HepG2 (cell line): Measurements from ENCODE around the gene UGCG. TPM values are rescaled to one million over a fixed set of nuclear protein-coding genes. Genes with fewer than 3 reads are reported as not detected.
A peak's percentile ranks its signal among the peaks of the same experiment; 100 is the strongest.

Source experiments
- ARNTL ChIP-seq: sonication (generic); formaldehyde crosslinking; IDR thresholded peaks from 2 replicates; pipeline ENCODE4 v1.4.0; 2020; ENCODE audit warnings: mild to moderate bottlenecking, missing genetic modification reagents
- DNMT3B ChIP-seq: conservative IDR thresholded peaks from 2 replicates; pipeline ENCODE4 v1.6.1; 2016; ENCODE audit warnings: missing biosample characterization, control low read depth
- ETS1 ChIP-seq: sonication (generic); formaldehyde crosslinking; IDR thresholded peaks from 2 replicates; pipeline ENCODE4 v1.4.0; 2020; ENCODE audit warnings: missing genetic modification reagents
- FUBP1 ChIP-seq: sonication (generic); formaldehyde crosslinking; IDR thresholded peaks from 2 replicates; pipeline ENCODE4 v1.5.1; 2020; ENCODE audit warnings: missing genetic modification reagents, mild to moderate bottlenecking, borderline replicate concordance
- IRF9 ChIP-seq: sonication (generic); formaldehyde crosslinking; IDR thresholded peaks from 2 replicates; pipeline ENCODE4 v1.8.0; 2022; ENCODE audit warnings: missing genetic modification reagents, mild to moderate bottlenecking, borderline replicate concordance
- NFE2L2 ChIP-seq: fragments of 150-350 bp; IDR thresholded peaks from 2 replicates; pipeline ENCODE4 v1.6.1; 2014; ENCODE audit warnings: low read length
- NR3C1 ChIP-seq: sonication (generic); formaldehyde crosslinking; IDR thresholded peaks from 2 replicates; pipeline ENCODE4 v1.4.0; 2020; ENCODE audit warnings: missing genetic modification reagents
- REXO4 ChIP-seq: sonication (generic); formaldehyde crosslinking; IDR thresholded peaks from 2 replicates; pipeline ENCODE4 v1.8.0; 2022; ENCODE audit warnings: missing genetic modification reagents, mild to moderate bottlenecking, borderline replicate concordance
- SIX1 ChIP-seq: sonication (generic); formaldehyde crosslinking; IDR thresholded peaks from 2 replicates; pipeline ENCODE4 v1.4.0; 2020; ENCODE audit warnings: missing genetic modification reagents, borderline replicate concordance
- SIX4 ChIP-seq: sonication (generic); formaldehyde crosslinking; IDR thresholded peaks from 2 replicates; pipeline ENCODE4 v1.4.0; 2020; ENCODE audit warnings: missing genetic modification reagents
- SRY ChIP-seq: sonication (generic); formaldehyde crosslinking; IDR thresholded peaks from 2 replicates; pipeline ENCODE4 v1.8.0; 2022; ENCODE audit warnings: mild to moderate bottlenecking, missing genetic modification reagents
- ZFP82 ChIP-seq: sonication (generic); formaldehyde crosslinking; IDR thresholded peaks from 2 replicates; pipeline ENCODE4 v1.5.1; 2020; ENCODE audit warnings: mild to moderate bottlenecking, missing genetic modification reagents, borderline replicate concordance
- ZKSCAN8 ChIP-seq: IDR thresholded peaks from 2 replicates; pipeline ENCODE4 v1.6.1; 2016; ENCODE audit warnings: borderline replicate concordance, missing genetic modification reagents, missing compliant biosample characterization
- ZNF558 ChIP-seq: sonication (generic); formaldehyde crosslinking; IDR thresholded peaks from 2 replicates; pipeline ENCODE4 v1.9.0; 2022; ENCODE audit warnings: mild to moderate bottlenecking, missing genetic modification reagents, borderline replicate concordance
- ZNF574 ChIP-seq: sonication (generic); formaldehyde crosslinking; IDR thresholded peaks from 2 replicates; pipeline ENCODE4 v1.4.0; 2020; ENCODE audit warnings: missing genetic modification reagents
- ZNF639 ChIP-seq: conservative IDR thresholded peaks from 2 replicates; pipeline ENCODE4 v1.6.1; 2018; ENCODE audit warnings: missing genetic modification reagents
- ZNF710 ChIP-seq: sonication (generic); formaldehyde crosslinking; IDR thresholded peaks from 2 replicates; pipeline ENCODE4 v1.5.0; 2020; ENCODE audit warnings: mild to moderate bottlenecking, missing genetic modification reagents, borderline replicate concordance
- polyA plus RNA-seq, 8 experiments: library from polyadenylated mRNA; depleted of rRNA in 3 of 8; stranded (reverse) in 7 of 8; unstranded in 1 of 8; fragments of >200 nt; fragmentation: Illumina TruSeq in 4 of 8; extraction: Trizol in 4 of 8; gene quantifications; 2 replicates each; pipeline versions ENCODE4 v1.2.1 to v1.2.3, GENCODE V29; 2011 to 2016; ENCODE audit warnings: low read depth in 4 of 8, missing spikeins in 1 of 8, mixed read lengths in 1 of 8; ENCODE audit not compliant: insufficient read depth in 1 of 8
- total RNA-seq, 5 experiments: library from RNA; depleted of rRNA; stranded (reverse); fragments of >200 nt; fragmentation: Illumina TruSeq; extraction: Trizol; gene quantifications; 2 replicates each; pipeline ENCODE4 v1.2.3, GENCODE V29; 2016; ENCODE audit warnings: low read depth in 1 of 5

Gene UGCG
- total and polyA plus RNA-seq, 2 of the 13 experiments (the other 11 are each of a cell fraction or from before 2014, with no cell fraction given) = 10.5 to 13.9 TPM

GRCh38 chr9:111895996-111896941 lies at the start of gene UGCG (continued):
- no peak for TF ChIP-seq FUBP1
- TF ChIP-seq ZNF574 (CRISPR knock-in tag) = peak; percentile 67; the same call in 1 of the 2 replicates
- no peak for TF ChIP-seq REXO4 (CRISPR knock-in tag)
- TF ChIP-seq ARNTL = no peak
- TF ChIP-seq ZNF710 (CRISPR knock-in tag) = 0 out of 2 replicates have a peak, but pooled peaks have one; percentile 64
- 0 out of 2 replicates have a peak, but pooled peaks have one; percentile 7 for TF ChIP-seq ZNF639
- no peak for TF ChIP-seq NR3C1
- TF ChIP-seq ZKSCAN8 (CRISPR knock-in tag) = peak; percentile 40; the same call in 1 of the 2 replicates
- TF ChIP-seq ZFP82 = no peak
- TF ChIP-seq ETS1 (CRISPR knock-in tag) = peak; percentile 90; the same call in 1 of the 2 replicates
- no peak for TF ChIP-seq SIX1 (CRISPR knock-in tag)
- TF ChIP-seq ZNF558 (CRISPR knock-in tag) = no peak
- no peak for TF ChIP-seq SIX4
- TF ChIP-seq NFE2L2 = no peak
- TF ChIP-seq IRF9 = peak; percentile 55; the same call in 1 of the 2 replicates
- no peak for TF ChIP-seq SRY (CRISPR knock-in tag)
- TF ChIP-seq DNMT3B = no peak
